IMR-90 (cell line): ENCODE results near the gene TTC23.

Source experiments
- CHD1 ChIP-seq: IDR thresholded peaks from 2 replicates; pipeline ENCODE4 v1.6.1; 2012; ENCODE audit warnings: low read depth, low read length, improper control_type of control experiment
- CTCF ChIP-seq: conservative IDR thresholded peaks from 2 replicates; pipeline ENCODE4 v1.5.1; 2012; ENCODE audit warnings: mild to moderate bottlenecking, low read depth, low read length, improper control_type of control experiment
- FOS ChIP-seq: fragments of 150-350 bp; IDR thresholded peaks from 2 replicates; pipeline ENCODE4 v1.6.1; 2016; ENCODE audit warnings: low read depth, low read length
- MAFK ChIP-seq: IDR thresholded peaks from 2 replicates; pipeline ENCODE4 v1.6.1; 2012; ENCODE audit warnings: low read depth, low read length, improper control_type of control experiment
- MXI1 ChIP-seq: IDR thresholded peaks from 2 replicates; pipeline ENCODE4 v1.6.1; 2012; ENCODE audit warnings: low read depth, mild to moderate bottlenecking, low read length, moderate library complexity, borderline replicate concordance
- POLR2A ChIP-seq: IDR thresholded peaks from 2 replicates; pipeline ENCODE4 v1.6.1; 2012; ENCODE audit warnings: mild to moderate bottlenecking, low read depth, low read length
- RAD21 ChIP-seq: IDR thresholded peaks from 2 replicates; pipeline ENCODE4 v1.6.1; 2012; ENCODE audit warnings: low read length, improper control_type of control experiment
- RFX5 ChIP-seq: IDR thresholded peaks from 2 replicates; pipeline ENCODE4 v1.8.0; 2012; ENCODE audit warnings: low read depth, mild to moderate bottlenecking, low read length, moderate library complexity
- SMC3 ChIP-seq: fragments of 150-350 bp; IDR thresholded peaks from 2 replicates; pipeline ENCODE4 v1.6.1; 2016; ENCODE audit warnings: low read depth, mild to moderate bottlenecking, antibody characterized with exemption, low read length, moderate library complexity
- USF2 ChIP-seq: fragments of 150-350 bp; IDR thresholded peaks from 2 replicates; pipeline ENCODE4 v1.6.1; 2017; ENCODE audit warnings: mild to moderate bottlenecking, antibody characterized with exemption, low read length, low read depth

GRCh38 chr15:99165956-99166689, 83.3 kb downstream of the TTC23 start:
- no peak for TF ChIP-seq POLR2A
- no peak for TF ChIP-seq CTCF
- no peak for TF ChIP-seq USF2
- TF ChIP-seq MAFK = no peak
- no peak for TF ChIP-seq SMC3
- no peak for TF ChIP-seq RAD21
- no peak for TF ChIP-seq RFX5
- no peak for TF ChIP-seq FOS
- TF ChIP-seq MXI1 = no peak
- no peak for TF ChIP-seq CHD1
